NB4 (cell line): ENCODE data around the gene TIGAR.

Source experiments
- TF ChIP-seq, protein P1 (sequence below): IDR thresholded peaks from 2 replicates; pipeline ENCODE4 v1.6.1; 2011; ENCODE audit warnings: low read depth, low read length
- TF ChIP-seq, protein P2 (sequence below): IDR thresholded peaks from one replicate; pipeline ENCODE4 v1.5.1; 2012; ENCODE audit warnings: low read depth, low read length

- TF ChIP-seq, protein P1, sequence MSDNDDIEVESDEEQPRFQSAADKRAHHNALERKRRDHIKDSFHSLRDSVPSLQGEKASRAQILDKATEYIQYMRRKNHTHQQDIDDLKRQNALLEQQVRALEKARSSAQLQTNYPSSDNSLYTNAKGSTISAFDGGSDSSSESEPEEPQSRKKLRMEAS, result peak; percentile 41; the same call in 1 of the 2 replicates
- TF ChIP-seq, protein P2, sequence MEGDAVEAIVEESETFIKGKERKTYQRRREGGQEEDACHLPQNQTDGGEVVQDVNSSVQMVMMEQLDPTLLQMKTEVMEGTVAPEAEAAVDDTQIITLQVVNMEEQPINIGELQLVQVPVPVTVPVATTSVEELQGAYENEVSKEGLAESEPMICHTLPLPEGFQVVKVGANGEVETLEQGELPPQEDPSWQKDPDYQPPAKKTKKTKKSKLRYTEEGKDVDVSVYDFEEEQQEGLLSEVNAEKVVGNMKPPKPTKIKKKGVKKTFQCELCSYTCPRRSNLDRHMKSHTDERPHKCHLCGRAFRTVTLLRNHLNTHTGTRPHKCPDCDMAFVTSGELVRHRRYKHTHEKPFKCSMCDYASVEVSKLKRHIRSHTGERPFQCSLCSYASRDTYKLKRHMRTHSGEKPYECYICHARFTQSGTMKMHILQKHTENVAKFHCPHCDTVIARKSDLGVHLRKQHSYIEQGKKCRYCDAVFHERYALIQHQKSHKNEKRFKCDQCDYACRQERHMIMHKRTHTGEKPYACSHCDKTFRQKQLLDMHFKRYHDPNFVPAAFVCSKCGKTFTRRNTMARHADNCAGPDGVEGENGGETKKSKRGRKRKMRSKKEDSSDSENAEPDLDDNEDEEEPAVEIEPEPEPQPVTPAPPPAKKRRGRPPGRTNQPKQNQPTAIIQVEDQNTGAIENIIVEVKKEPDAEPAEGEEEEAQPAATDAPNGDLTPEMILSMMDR, result no peak
These were observed at the start of gene TIGAR for GRCh38 chr12:4320853-4321701.
